Measurements from ENCODE around the gene GOLT1A.

DNA sequence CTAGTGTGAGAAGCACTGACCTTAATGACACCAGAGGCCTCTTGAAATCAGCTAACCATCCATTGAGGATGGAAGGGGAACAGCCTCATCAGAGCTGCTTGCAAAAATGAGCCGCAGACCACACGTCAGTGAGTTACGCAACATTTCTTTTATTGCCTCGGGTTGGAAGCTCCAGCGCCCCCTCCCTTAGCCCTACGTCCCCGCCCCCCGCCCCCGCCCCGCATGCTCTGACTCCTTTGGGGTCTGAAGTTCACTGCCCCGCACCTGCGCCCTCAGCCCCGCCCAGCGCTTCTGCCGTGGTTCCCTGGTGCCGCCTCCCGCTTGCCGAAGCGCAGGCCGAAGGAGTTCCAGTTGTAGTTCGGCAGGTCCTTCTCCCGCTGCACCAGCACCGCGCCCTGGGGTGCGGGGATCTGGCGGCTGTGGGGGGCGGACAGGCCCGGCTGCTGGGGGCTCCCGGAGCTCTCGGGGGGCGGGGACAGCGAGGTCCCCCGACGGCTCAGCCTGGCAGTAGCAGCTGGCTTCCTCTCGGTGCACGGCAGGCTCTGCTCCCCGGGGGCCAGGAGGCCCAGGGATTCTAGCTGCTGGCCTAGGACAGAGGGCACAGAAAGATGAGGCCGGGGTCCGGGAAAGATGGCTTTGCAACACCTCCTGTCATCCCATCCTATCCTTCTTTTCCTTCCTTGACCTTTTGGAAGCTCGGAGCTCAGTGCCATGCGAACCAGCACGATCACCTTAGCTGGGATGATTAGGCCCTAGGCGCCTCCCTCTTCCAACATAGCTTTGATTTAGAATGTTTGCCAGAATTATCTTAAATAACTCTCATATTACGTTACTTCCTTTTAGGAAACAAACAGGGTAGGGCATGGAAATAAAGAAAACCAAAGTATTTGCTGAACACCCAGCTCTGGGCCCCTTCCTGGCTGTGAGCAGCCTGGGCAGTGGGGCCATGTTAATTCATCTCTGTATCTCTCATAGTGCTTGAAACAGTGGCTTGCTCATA lies 23.3 kb downstream of the GOLT1A start:
- no peak for TF ChIP-seq POLR2A (IDR thresholded peaks at IDR 0.05)
- TF ChIP-seq, protein P1, sequence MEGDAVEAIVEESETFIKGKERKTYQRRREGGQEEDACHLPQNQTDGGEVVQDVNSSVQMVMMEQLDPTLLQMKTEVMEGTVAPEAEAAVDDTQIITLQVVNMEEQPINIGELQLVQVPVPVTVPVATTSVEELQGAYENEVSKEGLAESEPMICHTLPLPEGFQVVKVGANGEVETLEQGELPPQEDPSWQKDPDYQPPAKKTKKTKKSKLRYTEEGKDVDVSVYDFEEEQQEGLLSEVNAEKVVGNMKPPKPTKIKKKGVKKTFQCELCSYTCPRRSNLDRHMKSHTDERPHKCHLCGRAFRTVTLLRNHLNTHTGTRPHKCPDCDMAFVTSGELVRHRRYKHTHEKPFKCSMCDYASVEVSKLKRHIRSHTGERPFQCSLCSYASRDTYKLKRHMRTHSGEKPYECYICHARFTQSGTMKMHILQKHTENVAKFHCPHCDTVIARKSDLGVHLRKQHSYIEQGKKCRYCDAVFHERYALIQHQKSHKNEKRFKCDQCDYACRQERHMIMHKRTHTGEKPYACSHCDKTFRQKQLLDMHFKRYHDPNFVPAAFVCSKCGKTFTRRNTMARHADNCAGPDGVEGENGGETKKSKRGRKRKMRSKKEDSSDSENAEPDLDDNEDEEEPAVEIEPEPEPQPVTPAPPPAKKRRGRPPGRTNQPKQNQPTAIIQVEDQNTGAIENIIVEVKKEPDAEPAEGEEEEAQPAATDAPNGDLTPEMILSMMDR (IDR thresholded peaks at IDR 0.05): no peak

All from esophagus squamous epithelium (tissue), 4 donors.